Mesodermal cell (in vitro differentiated cells): ENCODE measurements around the gene METTL2B.
"Not testable (repeated sequence)": the region's sequence is repeated elsewhere in the genome, so short reads cannot be mapped to it uniquely, and the experiment has no call there.

Experiments used
- H3K27ac ChIP-seq: 2 replicates; pipeline ENCODE4 v1.7.0; 2013; ENCODE audit warnings: mild to moderate bottlenecking, low read depth, low read length, moderate library complexity; ENCODE audit not compliant: severe bottlenecking
- H3K36me3 ChIP-seq: 2 replicates; pipeline ENCODE4 v1.7.1; 2013; ENCODE audit warnings: mild to moderate bottlenecking, low read length, moderate library complexity; ENCODE audit not compliant: control insufficient read depth, insufficient read depth
- H3K4me1 ChIP-seq: one replicate; pipeline ENCODE4 v1.7.1; 2013; ENCODE audit warnings: mild to moderate bottlenecking, low read length; ENCODE audit not compliant: insufficient read depth, control insufficient read depth, poor library complexity, severe bottlenecking
- H3K4me3 ChIP-seq: 2 replicates; pipeline ENCODE4 v1.7.0; 2013; ENCODE audit warnings: low read length, control low read depth, mild to moderate bottlenecking; ENCODE audit not compliant: insufficient read depth, poor library complexity, severe bottlenecking; ENCODE audit errors: extremely low read depth
- H3K9me3 ChIP-seq: 2 replicates; pipeline ENCODE4 v1.7.1; 2013; ENCODE audit warnings: mild to moderate bottlenecking, low read length, moderate library complexity; ENCODE audit not compliant: control insufficient read depth
- WGBS, 2 experiments: methylation state at CpG; one replicate each; pipeline ENCODE4 v1.1.5; 2013; ENCODE audit warnings: missing lambda C conversion rate in 2 of 2; ENCODE audit not compliant: insufficient coverage in 2 of 2; 5-methylcytosine and 5-hydroxymethylcytosine counted together

METTL2B gene

GRCh38 chr7:128488134-128488533 is 11.6 kb downstream of the METTL2B start:
- H3K9me3 ChIP-seq, H3K4me3 ChIP-seq, H3K27ac ChIP-seq, H3K4me1 ChIP-seq: not testable (repeated sequence)
- WGBS, 2 experiments: 100% methylated on average over 1 of the region's 6 CpGs; no CpG with 5 or more reads in 1 of the 2 experiments
- peaks cover 24% of the 10 kb centered on the region for H3K36me3 ChIP-seq

- H3K9me3 ChIP-seq: no peaks in the 10 kb centered on the region
- no peaks in the 10 kb centered on the region for H3K4me1 ChIP-seq
- peaks cover 62% of the 10 kb centered on the region for H3K36me3 ChIP-seq
- no peak overlapping the region for H3K27ac ChIP-seq
- H3K4me3 ChIP-seq: no peak overlapping the region
- 97% methylated on average over 9 of the region's 9 CpGs for WGBS, 2 experiments
These were observed 20.9 kb downstream of the METTL2B start for GRCh38 chr7:128497405-128497804.

GRCh38 chr7:128505416-128505815 is 28.9 kb downstream of the METTL2B start:
- not testable (repeated sequence) for H3K9me3 ChIP-seq, H3K27ac ChIP-seq, H3K4me1 ChIP-seq, H3K36me3 ChIP-seq, H3K4me3 ChIP-seq
- WGBS, 2 experiments: 92 to 94% methylated on average over 2 of the region's 2 CpGs

- H3K27ac ChIP-seq, H3K9me3 ChIP-seq, H3K36me3 ChIP-seq, H3K4me3 ChIP-seq, H3K4me1 ChIP-seq: not testable (repeated sequence)
- 83 to 100% methylated on average over 1 of the region's 3 CpGs for WGBS, 2 experiments
These were observed 30.3 kb downstream of the METTL2B start for GRCh38 chr7:128506819-128507218.

GRCh38 chr7:128507321-128507993 is 30.9 kb downstream of the METTL2B start:
- not testable (repeated sequence) for H3K27ac ChIP-seq, H3K9me3 ChIP-seq, H3K4me3 ChIP-seq, H3K4me1 ChIP-seq, H3K36me3 ChIP-seq
- WGBS, 2 experiments: no CpG with 5 or more reads among the region's 5 CpGs

- not testable (repeated sequence) for H3K27ac ChIP-seq, H3K4me3 ChIP-seq, H3K36me3 ChIP-seq, H3K4me1 ChIP-seq, H3K9me3 ChIP-seq
- 89 to 96% methylated on average over 5 to 6 of the region's 11 CpGs for WGBS, 2 experiments
These were observed 35.1 kb downstream of the METTL2B start for GRCh38 chr7:128511692-128512091.

- not testable (repeated sequence) for H3K27ac ChIP-seq, H3K9me3 ChIP-seq, H3K4me1 ChIP-seq, H3K4me3 ChIP-seq, H3K36me3 ChIP-seq
- WGBS, 2 experiments: 67 to 71% methylated on average over 4 to 5 of the region's 6 CpGs
These were observed 38.7 kb downstream of the METTL2B start for GRCh38 chr7:128515232-128515631.

GRCh38 chr7:128517023-128517422 is 40.5 kb downstream of the METTL2B start:
- not testable (repeated sequence) for H3K36me3 ChIP-seq, H3K4me3 ChIP-seq, H3K27ac ChIP-seq, H3K4me1 ChIP-seq, H3K9me3 ChIP-seq
- WGBS, 2 experiments: 82 to 94% methylated on average over 2 of the region's 5 CpGs

- 71 to 72% methylated on average over 2 to 3 of the region's 7 CpGs for WGBS, 2 experiments
- H3K36me3 ChIP-seq, H3K4me3 ChIP-seq, H3K9me3 ChIP-seq, H3K27ac ChIP-seq, H3K4me1 ChIP-seq: not testable (repeated sequence)
These were observed 46.8 kb downstream of the METTL2B start for GRCh38 chr7:128523226-128523931.

GRCh38 chr7:128523932-128524524 is 47.5 kb downstream of the METTL2B start:
- H3K27ac ChIP-seq, H3K9me3 ChIP-seq, H3K4me1 ChIP-seq, H3K36me3 ChIP-seq, H3K4me3 ChIP-seq: not testable (repeated sequence)
- WGBS, 2 experiments: 83 to 92% methylated on average over 4 to 8 of the region's 9 CpGs

GRCh38 chr7:128525584-128525983 is 49.0 kb downstream of the METTL2B start:
- H3K4me3 ChIP-seq, H3K27ac ChIP-seq, H3K9me3 ChIP-seq, H3K36me3 ChIP-seq, H3K4me1 ChIP-seq: not testable (repeated sequence)
- no CpG with 5 or more reads among the region's 4 CpGs for WGBS, 2 experiments
